Testis (tissue), 2 donors: Measurements from ENCODE around the gene DSG1.
"Not testable (repeated sequence)": the region's sequence is repeated elsewhere in the genome, so short reads cannot be mapped to it uniquely, and the experiment has no call there.

Source experiments
- POLR2A ChIP-seq: fragments of 450-650 bp; IDR thresholded peaks from one replicate; pipeline ENCODE4 v1.6.1; 2017; ENCODE audit warnings: antibody characterized with exemption, mild to moderate bottlenecking, moderate library complexity
- TF ChIP-seq, protein P1 (sequence below), 3 experiments: fragments of 450-650 bp in 2 of 3; fragments of 200-600 bp in 1 of 3; sonication (generic) in 1 of 3; IDR thresholded peaks; one replicate each; pipeline ENCODE4 v1.5.1; 2016 to 2019; ENCODE audit warnings: antibody characterized with exemption in 3 of 3, mild to moderate bottlenecking in 2 of 3, moderate library complexity in 1 of 3

DNA sequence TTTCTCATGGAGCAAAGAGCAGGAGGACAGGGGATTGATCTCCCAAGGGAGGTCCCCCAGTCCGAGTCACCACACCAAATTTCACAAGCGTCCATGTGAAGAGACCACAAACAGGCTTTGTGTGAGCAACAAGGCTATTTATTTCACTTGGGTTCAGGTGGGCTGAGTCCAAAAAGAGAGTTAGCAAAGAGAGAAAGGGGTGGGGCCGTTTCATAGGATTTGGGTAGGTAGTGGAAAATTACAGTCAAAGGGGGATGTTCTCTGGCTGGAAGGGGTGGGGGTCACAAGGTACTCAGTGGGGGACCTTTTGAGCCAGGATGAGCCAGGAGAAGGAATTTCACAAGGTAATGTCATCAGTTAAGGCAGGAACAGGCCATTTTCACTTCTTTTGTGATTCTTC is 28.5 kb upstream of the DSG1 start:
- TF ChIP-seq, protein P1, sequence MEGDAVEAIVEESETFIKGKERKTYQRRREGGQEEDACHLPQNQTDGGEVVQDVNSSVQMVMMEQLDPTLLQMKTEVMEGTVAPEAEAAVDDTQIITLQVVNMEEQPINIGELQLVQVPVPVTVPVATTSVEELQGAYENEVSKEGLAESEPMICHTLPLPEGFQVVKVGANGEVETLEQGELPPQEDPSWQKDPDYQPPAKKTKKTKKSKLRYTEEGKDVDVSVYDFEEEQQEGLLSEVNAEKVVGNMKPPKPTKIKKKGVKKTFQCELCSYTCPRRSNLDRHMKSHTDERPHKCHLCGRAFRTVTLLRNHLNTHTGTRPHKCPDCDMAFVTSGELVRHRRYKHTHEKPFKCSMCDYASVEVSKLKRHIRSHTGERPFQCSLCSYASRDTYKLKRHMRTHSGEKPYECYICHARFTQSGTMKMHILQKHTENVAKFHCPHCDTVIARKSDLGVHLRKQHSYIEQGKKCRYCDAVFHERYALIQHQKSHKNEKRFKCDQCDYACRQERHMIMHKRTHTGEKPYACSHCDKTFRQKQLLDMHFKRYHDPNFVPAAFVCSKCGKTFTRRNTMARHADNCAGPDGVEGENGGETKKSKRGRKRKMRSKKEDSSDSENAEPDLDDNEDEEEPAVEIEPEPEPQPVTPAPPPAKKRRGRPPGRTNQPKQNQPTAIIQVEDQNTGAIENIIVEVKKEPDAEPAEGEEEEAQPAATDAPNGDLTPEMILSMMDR (IDR thresholded peaks at IDR 0.05): not testable (repeated sequence)
- not testable (repeated sequence) for TF ChIP-seq POLR2A
